Sciatic nerve (tissue), 2 donors: ENCODE results near the gene TANGO6. TPM values are rescaled to one million over a fixed set of nuclear protein-coding genes. Genes with fewer than 3 reads are reported as not detected.

Experiments used
- ATAC-seq: fragments of 200-7000 bp; cut with Tn5 transposase; one replicate; pipeline ENCODE4 v1.9.1; 2020; ENCODE audit warnings: mild to moderate bottlenecking, moderate library complexity
- DNase-seq: peaks from one replicate; pipeline ENCODE4 v3.0.0-alpha.2; 2020; ENCODE audit warnings: low spot score
- intact Hi-C: fragments of 100-400 bp; cut with DNase I; formaldehyde crosslinking; loops from one replicate; pipeline ENCODE4 v1.14.2; 2022
- total RNA-seq: library from RNA; stranded (reverse); fragmentation: NEBNext Ultra II Directional; extraction: Animal tissue kit (Norgen Biotek cat#: 25700); gene quantifications from one replicate; pipeline ENCODE4 v1.2.1, GENCODE V29; 2021
- donor health status: DM: no; HTN: no; CAD: no.
- donor health status: DM: no; HTN: no; CAD: no.

TANGO6 gene
- total RNA-seq, 1 donor from 2014 or later, result 31.1 TPM

DNA sequence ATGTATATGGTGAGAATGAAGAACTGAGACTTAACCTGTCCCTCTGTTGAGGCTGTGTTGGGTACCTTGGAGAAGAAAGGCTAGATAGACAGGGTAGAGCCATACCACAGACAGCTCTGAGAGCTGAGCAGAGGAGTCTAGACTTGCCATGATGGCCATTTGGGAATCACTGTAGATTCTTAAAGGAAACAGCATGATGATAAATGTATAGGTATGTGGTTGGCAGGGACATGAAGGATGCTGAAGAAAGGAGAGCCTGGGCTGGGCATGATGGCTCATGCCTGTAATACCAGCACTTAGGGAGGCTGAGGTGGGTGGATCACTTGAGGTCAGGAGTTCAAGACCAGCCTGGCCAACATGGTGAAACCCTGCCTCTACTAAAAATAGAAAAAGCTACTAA, 147.7 kb downstream of the TANGO6 start:
- intact Hi-C loops, result no loop called here
- DNase-seq, result no peak
- no peak for ATAC-seq

DNA sequence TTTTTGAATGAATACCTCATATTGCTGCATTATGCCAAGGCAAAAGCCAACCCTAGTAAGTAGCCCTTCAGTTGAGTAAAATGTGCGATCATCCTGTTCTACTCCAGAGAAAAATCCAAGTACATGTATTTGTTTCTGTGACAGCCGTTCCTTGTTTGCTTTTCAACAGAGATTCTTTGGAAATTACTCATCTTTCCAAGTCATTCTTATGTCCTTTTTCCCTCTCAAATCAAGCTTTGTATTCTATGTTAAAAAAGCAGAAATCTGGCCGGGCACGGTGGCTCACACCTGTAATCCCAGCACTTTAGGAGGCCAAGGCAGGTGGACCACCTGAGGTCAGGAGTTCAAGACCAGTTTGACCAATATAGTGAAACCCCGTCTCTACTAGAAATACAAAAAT, 149.2 kb downstream of the TANGO6 start:
- ATAC-seq, result no peak
- intact Hi-C loops, result no loop called here
- DNase-seq, result no peak

DNA sequence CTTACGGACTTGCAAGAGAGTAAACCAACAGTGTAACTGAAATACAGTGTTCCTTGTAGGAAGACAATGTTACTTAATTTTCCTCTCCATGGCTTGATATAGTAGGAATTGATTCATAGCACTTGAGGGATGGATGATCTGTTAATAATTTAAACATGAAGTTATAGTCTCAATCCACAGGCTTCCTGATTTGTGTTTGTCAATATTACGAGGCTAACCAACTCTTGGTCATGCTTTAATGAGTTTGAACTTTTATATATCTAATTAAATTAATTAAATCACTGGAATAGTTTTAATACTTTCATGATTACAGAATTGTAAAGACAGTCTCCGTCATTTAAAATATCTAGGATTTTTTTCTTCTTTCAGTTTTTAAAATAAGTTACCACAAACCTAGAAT, 150.1 kb downstream of the TANGO6 start:
- DNase-seq (no peak), ATAC-seq (no peak)
- intact Hi-C loops, result no loop called here

DNA sequence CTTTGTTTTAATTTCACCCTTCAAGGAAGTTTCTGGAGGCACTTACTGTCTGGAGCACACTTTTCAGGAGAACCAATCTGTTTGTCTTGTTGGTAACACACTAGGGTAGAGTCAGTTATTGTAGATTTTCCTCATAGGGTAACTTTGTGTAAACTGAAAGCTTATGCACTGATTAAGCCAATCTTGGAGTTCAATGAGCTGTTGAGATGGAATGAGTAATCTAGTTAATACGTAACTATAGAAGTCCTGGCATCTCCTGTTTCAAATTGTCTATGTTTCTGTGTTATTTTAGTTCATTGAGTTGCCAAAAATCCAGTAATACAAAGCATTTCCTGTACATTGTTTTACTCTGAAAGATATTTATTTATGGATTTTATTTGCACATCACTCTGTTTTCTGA, 150.6 kb downstream of the TANGO6 start:
- DNase-seq (no peak), ATAC-seq (no peak)
- intact Hi-C loops, result no loop called here

DNA sequence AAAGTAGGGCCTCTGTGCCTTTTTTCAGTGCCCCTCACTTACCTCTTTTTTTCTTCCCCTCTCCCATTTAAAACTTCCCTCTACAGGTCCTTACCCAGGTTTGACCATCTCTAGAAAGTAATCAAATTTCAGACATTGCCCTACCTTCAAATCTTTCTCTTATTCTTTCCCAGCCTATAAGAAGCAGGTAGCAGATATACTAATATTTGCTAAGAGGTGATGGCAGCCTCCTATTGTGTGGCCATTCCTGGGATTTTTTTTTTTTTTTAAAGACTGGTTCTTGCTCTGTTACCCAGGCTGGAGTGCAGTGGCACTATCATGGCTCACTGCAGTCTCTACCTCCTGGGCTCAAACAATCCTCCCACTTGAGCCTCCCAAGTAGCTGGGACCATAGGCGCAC, 151.0 kb downstream of the TANGO6 start:
- DNase-seq (no peak), ATAC-seq (no peak)
- intact Hi-C loops, result no loop called here

DNA sequence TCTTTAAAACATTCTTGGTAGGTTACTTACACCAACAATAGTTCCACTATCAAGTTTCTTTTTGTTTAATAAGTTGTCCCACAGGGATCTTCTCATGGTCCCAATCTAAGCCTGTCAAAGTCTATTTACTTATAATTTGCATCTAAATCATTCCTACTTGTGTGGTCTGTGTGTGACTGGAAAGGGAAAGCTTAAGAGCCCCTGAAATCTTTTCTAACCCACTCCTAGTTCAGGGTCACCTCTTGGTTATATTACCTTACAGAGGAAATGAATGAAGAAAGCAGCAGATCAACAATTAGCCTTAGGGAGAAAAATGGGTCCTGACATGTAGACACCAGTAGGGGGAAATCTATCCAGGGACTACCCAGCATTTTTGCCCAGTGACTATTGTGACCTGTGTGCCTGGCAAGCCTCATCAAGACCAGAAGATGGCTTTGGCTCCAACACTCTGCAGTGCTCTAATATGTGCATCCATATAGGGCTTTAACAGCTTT, 151.7 kb downstream of the TANGO6 start:
- intact Hi-C loops, result no loop called here
- no peak for DNase-seq
- no peak for ATAC-seq

DNA sequence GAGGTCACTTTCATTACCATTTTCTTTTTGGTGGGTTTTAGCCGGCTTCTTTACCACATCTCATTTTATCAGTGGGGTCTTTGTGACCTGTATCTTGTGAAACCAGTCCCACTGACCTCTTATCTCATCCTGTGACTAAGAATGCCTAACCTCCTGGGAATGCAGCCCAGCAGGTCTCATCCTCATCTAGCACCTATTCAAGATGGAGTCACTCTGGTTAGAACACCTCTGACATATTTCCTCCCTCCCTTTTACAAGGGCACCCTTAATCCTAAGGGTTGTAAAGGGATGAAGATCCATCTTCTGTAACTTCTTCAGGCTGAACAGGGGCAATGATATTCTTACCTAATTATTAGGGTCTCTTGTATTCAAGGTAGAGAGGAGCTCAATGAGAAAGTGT, 154.2 kb downstream of the TANGO6 start:
- intact Hi-C loops, result no loop called here
- no peak for ATAC-seq
- DNase-seq, result no peak

DNA sequence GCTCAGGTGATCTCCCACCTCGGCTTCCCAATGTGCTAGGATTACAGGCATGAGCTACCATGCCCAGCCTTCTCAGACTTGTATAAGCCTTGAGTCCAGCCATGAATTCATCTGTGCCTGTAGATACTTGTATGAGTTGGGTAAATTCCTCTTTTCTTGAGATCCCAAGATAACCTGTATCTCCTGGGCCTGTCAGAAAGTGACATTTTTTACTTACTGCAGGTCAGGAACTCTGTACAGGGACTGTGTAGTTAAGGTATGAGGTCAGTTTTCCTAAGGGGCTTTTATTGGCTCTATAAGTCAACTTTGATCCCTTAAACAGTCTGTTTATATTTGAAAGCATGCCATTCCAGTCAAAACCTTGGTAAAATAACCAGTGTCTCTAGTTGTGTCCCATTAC, 155.8 kb downstream of the TANGO6 start:
- intact Hi-C loops, result no loop called here

DNA sequence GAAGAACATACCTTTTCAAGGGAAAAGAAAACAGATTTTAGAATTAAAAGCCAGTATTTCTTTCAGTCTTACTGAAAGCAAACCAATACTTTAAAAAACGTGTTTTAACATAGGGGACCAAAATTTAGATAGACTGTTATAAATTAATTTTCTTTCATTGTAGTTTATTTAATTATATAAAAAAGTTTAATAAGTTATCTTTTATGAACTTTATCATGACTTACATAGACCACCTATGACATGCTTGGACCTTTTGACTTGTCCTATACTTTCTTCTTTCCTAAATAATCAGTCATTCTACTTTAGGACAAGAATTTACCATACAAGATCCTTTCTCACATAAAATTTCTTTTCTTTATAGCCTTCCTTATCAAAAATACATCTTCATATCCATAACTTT, 160.2 kb downstream of the TANGO6 start:
- ATAC-seq (no peak), DNase-seq (no peak)
- intact Hi-C loops, result no loop called here

More for the DNA sequence above, 155.8 kb downstream of the TANGO6 start:
- ATAC-seq (no peak), DNase-seq (no peak)

DNA sequence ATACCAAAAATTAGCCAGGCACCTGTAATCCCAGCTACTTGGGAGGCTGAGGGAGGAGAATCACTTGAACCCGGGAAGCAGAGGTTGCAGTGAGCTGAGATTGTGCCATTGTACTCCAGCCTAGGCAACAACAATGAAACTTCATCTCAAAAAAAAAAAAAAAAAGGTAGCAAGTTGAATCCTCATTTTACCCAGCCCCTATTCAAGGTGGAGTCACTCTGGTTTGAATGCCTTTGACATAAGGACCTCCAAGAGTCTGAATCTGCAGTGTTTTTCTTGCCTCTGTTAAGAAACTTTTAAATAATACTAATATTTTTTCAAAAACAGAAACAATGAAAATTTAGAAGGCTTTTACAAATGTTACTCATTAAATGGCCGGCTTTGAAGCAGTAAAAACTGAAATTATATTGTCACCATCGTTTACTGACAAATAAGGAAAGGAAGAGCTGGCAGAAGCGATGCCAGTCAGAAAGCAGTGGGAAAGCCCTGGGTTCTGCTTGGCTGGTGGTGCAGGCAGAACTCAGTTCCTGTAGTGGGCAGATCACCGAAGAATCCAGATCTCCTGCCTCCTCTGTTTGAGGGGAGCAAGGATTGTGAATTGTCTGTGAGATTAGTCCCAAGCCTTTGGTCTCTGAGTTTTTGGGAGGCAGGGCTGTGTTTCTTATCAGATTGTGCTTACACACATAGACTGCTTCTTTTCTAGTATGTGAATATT, 162.5 kb downstream of the TANGO6 start:
- DNase-seq, result no peak
- ATAC-seq, result no peak
- intact Hi-C loops, result no loop called here

DNA sequence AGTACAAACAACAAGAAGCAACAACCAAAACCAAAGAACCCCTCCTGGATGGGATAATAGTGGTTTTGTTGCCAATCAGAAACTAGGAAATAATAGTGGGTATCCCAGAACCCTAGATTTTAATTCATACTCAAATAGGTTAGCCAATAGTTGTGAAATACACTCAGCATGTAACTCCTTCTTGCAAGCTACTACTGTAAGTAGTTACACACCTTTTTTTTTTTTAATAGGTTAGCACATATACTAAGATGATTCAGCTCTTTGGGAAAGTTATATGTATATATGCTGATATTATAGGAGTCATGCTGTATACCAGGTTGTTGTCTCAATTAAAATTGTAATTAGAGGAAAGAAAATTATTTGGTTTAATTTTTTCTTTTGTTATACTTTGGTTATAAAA, 169.6 kb downstream of the TANGO6 start:
- no peak for DNase-seq
- no peak for ATAC-seq
- intact Hi-C loops, result no loop called here

DNA sequence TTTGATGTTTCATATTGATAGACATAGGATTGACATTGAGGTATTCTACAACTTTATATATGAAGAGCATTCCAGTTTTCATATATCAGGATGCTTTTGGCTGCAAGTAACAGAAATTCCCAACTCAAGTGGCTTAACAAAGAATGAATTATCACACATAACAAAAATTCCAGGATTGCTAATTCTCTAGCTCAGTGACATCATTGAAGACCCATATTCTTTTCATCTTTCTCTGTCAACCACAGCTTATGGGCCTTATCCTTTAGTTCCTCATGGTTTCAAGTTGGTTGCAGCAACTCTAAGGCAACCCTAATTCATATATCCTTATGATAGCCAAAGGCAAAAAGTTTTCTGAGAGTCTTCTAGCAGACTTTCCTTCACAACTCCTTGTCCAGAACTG, 170.7 kb downstream of the TANGO6 start:
- DNase-seq (no peak), ATAC-seq (no peak)
- intact Hi-C loops, result no loop called here

DNA sequence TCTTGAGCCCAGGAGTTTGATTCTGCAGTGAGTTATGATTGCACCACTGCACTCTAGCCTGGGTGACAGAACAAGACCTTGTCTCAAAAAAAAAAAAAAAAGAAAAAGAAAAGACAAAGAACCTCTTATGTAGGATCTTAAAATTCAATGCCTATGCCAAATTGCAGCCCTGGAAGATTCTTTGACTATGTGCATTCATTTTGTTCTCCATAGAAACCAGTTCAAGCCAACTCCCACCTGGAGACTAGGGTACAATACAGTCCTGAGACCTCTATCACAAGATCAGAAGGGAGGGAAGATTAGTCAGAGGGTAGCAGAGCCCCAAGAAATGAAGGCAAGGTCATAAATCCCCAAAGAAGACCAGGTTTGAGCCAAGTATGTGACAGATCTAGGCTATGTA, 171.5 kb downstream of the TANGO6 start:
- intact Hi-C loops, result no loop called here

DNA sequence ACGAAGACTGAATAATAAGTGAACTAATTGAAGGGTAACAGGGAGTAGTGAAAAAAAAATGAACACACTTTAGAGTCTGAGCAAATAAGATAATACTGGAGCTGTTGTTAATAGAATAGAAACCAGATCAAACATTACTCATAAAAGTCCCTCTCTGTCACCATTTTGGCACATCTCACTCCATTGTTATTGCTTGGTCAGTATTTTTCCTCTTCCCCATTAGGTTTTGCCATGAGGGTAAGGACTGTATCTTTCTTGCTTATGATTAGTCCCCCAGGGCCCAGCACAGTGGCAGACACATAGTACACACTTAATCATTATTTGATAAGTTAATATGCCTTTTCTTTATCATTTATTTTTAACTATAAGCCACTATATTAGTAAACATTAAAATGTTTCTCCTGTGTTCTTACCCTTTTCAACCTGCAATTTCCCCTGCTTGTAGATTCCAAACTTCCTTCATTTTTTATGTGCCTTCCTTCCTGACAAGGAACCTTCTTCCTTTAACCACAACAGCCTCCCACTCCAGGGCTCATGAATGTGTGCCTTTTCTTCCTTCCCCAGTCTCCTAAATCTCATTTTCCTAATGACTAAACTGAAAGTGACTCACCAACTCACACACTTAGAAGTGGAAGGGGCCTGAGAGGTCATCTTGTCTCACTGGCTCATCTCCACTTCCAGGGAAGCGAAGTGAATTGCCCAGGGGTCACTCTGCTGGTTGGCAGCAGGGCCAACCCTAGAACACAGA, 173.9 kb downstream of the TANGO6 start:
- intact Hi-C loops, result no loop called here
- no peak for ATAC-seq
- DNase-seq, result no peak

More for the DNA sequence above, 171.5 kb downstream of the TANGO6 start:
- DNase-seq (no peak), ATAC-seq (no peak)

DNA sequence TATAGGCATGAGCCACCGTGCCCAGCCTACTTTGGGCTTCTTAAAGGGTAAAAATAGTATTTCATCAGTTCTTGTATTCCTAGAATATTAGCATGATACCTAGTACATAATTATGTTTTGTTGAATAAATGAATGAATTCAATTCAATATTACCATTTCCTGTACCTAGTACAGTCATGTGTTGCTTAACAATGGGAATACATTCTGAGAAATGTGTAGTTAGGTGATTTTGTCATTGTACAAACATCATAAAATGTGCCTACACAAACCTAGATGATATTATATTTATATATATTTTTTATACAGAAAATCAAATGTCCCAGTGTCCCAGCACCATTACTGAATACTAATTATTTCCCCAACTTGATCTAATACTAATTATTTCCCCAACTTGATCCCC, 176.5 kb downstream of the TANGO6 start:
- intact Hi-C loops, result no loop called here
- ATAC-seq, result no peak
- no peak for DNase-seq

DNA sequence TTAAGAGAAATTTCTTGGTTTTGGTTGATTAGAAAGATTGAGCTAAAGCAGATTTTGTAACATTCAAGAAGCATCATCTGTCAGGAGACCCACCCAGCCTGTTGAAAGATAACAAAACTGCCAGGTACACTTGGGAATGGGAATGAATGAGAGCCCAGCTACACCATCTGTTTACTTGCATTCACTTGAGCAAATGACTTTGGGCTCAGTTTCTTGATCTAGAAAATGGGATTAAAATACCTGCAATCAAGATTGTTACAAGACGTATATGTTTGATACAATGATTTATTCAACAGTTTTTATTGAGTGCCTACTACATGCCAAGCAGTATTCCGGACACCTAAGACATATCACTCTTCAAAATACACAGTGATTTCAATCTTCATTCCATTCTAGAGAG, 185.8 kb downstream of the TANGO6 start:
- DNase-seq (no peak), ATAC-seq (no peak)
- intact Hi-C loops, result no loop called here

DNA sequence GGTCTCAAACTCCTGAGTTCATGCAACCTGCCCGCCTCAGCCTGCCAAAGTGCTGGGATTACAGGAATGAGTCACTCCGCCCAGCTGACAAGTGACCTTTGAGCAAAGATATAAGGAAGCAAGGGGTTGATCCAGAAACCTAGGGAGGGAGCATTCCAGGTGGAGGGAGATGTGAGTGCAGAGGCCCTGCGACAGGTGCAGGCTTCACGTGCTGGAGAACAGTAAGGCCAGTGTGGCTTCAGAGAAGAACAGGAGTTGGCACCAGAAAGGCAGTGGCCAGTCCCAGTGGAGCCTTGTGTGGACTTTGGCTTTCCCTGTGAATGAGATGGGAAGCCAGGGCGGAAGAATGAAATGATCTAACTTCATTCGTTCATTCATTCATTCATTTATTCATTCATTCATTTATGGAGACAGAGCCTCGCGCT, 188.6 kb downstream of the TANGO6 start:
- intact Hi-C loops, result no loop called here
- DNase-seq (no peak), ATAC-seq (no peak)

DNA sequence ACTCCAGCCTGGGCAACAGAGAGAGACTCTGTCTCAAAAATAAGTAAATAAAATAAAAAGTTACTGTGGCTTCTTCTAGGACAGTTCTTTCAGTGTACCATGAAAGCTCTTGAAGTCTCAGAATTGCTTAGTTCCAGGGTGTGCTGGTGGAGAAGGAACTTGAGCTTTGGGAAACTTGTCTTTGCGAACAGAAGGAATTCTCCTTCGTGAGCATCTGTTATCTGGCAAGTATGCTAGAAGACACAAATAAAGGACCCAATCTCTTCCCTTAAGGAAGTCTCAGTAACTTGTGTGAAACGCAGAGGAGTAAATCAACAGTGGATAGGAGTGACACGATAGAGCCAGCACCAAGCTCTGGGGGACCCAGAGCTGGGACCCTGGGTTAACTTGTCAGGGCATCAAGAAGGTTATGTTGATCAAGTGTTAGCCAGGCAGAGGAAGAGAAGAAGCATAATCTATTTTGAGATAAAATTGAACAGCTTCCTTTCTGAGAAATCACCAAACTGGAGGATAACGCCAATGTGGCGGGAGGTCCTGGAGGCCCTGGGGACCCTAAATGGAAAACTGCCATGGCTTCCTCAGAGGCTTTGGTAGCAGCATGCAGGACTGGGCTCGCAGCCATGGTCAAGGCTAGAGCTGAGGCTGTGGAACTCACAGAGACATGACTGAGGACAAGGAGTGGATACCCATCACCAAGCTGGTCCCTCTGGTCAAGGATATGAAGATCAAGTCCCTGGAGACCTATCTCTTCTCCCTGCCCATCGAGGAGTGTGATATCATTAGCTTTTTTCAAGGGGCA, 190.0 kb downstream of the TANGO6 start:
- no peak for DNase-seq
- no peak for ATAC-seq
- intact Hi-C loops, result no loop called here

DNA sequence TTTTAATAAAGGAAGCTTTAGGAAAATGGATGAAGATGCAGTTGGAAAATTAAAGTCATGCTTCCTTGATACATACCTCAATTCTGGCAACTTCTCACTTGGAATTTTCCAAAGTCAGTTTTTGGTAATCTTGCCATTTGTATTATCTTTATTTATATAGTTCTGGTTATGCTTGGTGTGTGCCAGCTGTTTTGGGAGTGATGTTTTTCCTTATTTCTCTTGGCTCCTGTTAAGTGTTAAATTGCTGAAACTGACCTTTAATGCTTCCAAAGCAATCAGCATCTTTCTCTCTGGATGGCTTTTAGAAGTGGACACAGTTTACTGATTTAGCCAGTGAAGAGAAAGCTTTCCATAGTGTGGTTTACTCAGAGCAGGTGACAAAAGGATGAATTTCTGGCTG, 192.0 kb downstream of the TANGO6 start:
- ATAC-seq, result no peak
- intact Hi-C loops, result no loop called here
- no peak for DNase-seq
